Pancreas (tissue), 10 donors: ENCODE results near the gene EVI5. TPM values are rescaled to one million over a fixed set of nuclear protein-coding genes. Genes with fewer than 3 reads are reported as not detected.

ENCODE experiments used
- ATAC-seq, 4 donors: fragments of 200-7000 bp; cut with Tn5 transposase; one replicate each; pipeline versions ENCODE4 v1.8.0 to v1.9.1; 2020; ENCODE audit warnings: mild to moderate bottlenecking in 4 of 4, moderate library complexity in 4 of 4
- DNase-seq, 6 donors: peaks; one replicate each; pipeline ENCODE4 v3.0.0-alpha.2; 2020
- FAIRE-seq: peaks from 2 replicates; lab custom pipeline; 2012; peaks lifted over from hg19 to GRCh38; lab: Jason Lieb, UNC
- H3K27ac ChIP-seq, 4 donors: fragments of 200-600 bp; sonication (generic); 1 replicate in 3 of 4; 2 replicates in 1 of 4; pipeline versions ENCODE4 v1.5.0 to v1.8.0; 2020
- H3K27me3 ChIP-seq, 4 donors: fragments of 200-600 bp; one replicate each; pipeline ENCODE4 v1.8.0; 2021
- H3K36me3 ChIP-seq, 3 donors: fragments of 200-600 bp; sonication (generic) in 1 of 3; one replicate each; pipeline versions ENCODE4 v1.5.0 to v1.8.0; 2020 to 2021
- H3K4me1 ChIP-seq, 3 donors: fragments of 200-600 bp; one replicate each; pipeline ENCODE4 v1.8.0; 2021
- H3K4me3 ChIP-seq, 4 donors: fragments of 200-600 bp; sonication (generic) in 2 of 4; one replicate each; pipeline versions ENCODE4 v1.5.0 to v1.8.0; 2020 to 2021
- H3K9me3 ChIP-seq, 4 donors: fragments of 200-600 bp; one replicate each; pipeline ENCODE4 v1.8.0; 2021
- CTCF ChIP-seq, 4 donors: fragments of 200-600 bp; sonication (generic) in 3 of 4; IDR thresholded peaks; one replicate each; pipeline versions ENCODE4 v1.5.0 to v1.8.0; 2021; ENCODE audit warnings: antibody characterized with exemption in 4 of 4
- WGBS, 2 donors: extraction: QIAGEN DNeasy Blood & Tissue Kit; methylation state at CpG; one replicate each; pipeline ENCODE4 v1.1.7; 2013; 5-methylcytosine and 5-hydroxymethylcytosine counted together
- intact Hi-C, 3 donors: fragments of 100-400 bp; cut with DNase I; formaldehyde crosslinking; loops; one replicate each; pipeline versions ENCODE4 v1.11.1 to v1.14.2; 2022
- polyA plus RNA-seq, 2 donors: library from polyadenylated mRNA; stranded (reverse); fragments of 200-250 nt; gene quantifications; one replicate each; pipeline ENCODE4 v1.2.3, GENCODE V29; 2013
- total RNA-seq, 6 donors: library from RNA; stranded (reverse); fragmentation: NEBNext Ultra II Directional in 4 of 6; extraction: Animal tissue kit (Norgen Biotek cat#: 25700) in 4 of 6; gene quantifications; one replicate each; pipeline versions ENCODE4 v1.2.1 to v1.2.4, GENCODE V29; 2021 to 2023
- donor health status: healthy with polysubstance abuse.
- donor health status: DM: no; HTN: no; CAD: no; lungs with moderate emphysema.
- donor health status: DM: no; HTN: no; CAD: no.
- donor health status: control.
- donor health status: control.
- donor health status: Bipolar disorder and iron deficiency.
- donor health status: DM: yes; HTN: yes; CAD: no.
- donor health status: DM: no; HTN: no; CAD: no.
- donor health status: DM: no; HTN: no; CAD: no.
- donor health status: DM: yes; HTN: yes; CAD: no.

Gene EVI5
- total and polyA plus RNA-seq, 8 donors = 3.3 to 21.7 (median 12.7) TPM

GRCh38 chr1:92511541-92511940, 273.4 kb downstream of the EVI5 start:
- Histone ChIP-seq H3K36me3 (no peaks in the 10 kb centered on the region), H3K27me3 (no peaks in the 10 kb centered on the region), H3K4me3 (no peak overlapping the region), H3K4me1 (no peaks in the 10 kb centered on the region), H3K9me3 (no peaks in the 10 kb centered on the region), H3K27ac (no peak overlapping the region)
- no peak for ATAC-seq
- FAIRE-seq = no peak
- 93 to 98% methylated on average over 4 of the region's 4 CpGs for WGBS, 2 donors
- intact Hi-C loops = no loop called here
- TF ChIP-seq CTCF (IDR thresholded peaks at IDR 0.05) = no peak
- no peak for DNase-seq

GRCh38 chr1:92509619-92510018, 275.3 kb downstream of the EVI5 start:
- 90 to 98% methylated on average over 1 of the region's 1 CpG for WGBS, 2 donors
- Histone ChIP-seq H3K4me3 (no peak overlapping the region), H3K27me3 (no peaks in the 10 kb centered on the region), H3K9me3 (no peaks in the 10 kb centered on the region), H3K4me1 (no peaks in the 10 kb centered on the region), H3K36me3 (no peaks in the 10 kb centered on the region), H3K27ac (no peak overlapping the region)
- TF ChIP-seq CTCF (IDR thresholded peaks at IDR 0.05) = no peak
- ATAC-seq (no peak), FAIRE-seq (no peak), DNase-seq (no peak)
- intact Hi-C loops = no loop called here

GRCh38 chr1:92505015-92505692, 279.8 kb downstream of the EVI5 start:
- no peak for DNase-seq
- H3K36me3 ChIP-seq = no peaks in the 10 kb centered on the region
- TF ChIP-seq CTCF (IDR thresholded peaks at IDR 0.05) = no peak
- FAIRE-seq = no peak
- no peaks in the 10 kb centered on the region for H3K27me3 ChIP-seq
- ATAC-seq = no peak
- H3K4me3 ChIP-seq = no peak overlapping the region
- WGBS, 2 donors = 46 to 58% methylated on average over 6 of the region's 6 CpGs
- intact Hi-C loops = no loop called here
- no peaks in the 10 kb centered on the region for H3K4me1 ChIP-seq
- no peak overlapping the region for H3K27ac ChIP-seq
- no peaks in the 10 kb centered on the region for H3K9me3 ChIP-seq

- 72 to 73% methylated on average over 8 of the region's 8 CpGs for WGBS, 2 donors
- TF ChIP-seq CTCF (IDR thresholded peaks at IDR 0.05) = no peak
- DNase-seq (no peak), FAIRE-seq (no peak), ATAC-seq (no peak)
- Histone ChIP-seq H3K36me3 (no peaks in the 10 kb centered on the region), H3K27ac (no peak overlapping the region), H3K9me3 (no peaks in the 10 kb centered on the region), H3K4me1 (no peaks in the 10 kb centered on the region), H3K4me3 (no peak overlapping the region), H3K27me3 (no peaks in the 10 kb centered on the region)
- intact Hi-C loops = no loop called here
Observed at GRCh38 chr1:92504291-92505014, 280.5 kb downstream of the EVI5 start.

GRCh38 chr1:92503926-92504285, 281.0 kb downstream of the EVI5 start:
- 79 to 87% methylated on average over 6 of the region's 6 CpGs for WGBS, 2 donors
- intact Hi-C loops = no loop called here
- DNase-seq = no peak

More at GRCh38 chr1:92503926-92504285, 281.0 kb downstream of the EVI5 start:
- no peaks in the 10 kb centered on the region for H3K9me3 ChIP-seq
- no peak overlapping the region for H3K27ac ChIP-seq
- no peaks in the 10 kb centered on the region for H3K36me3 ChIP-seq
- no peaks in the 10 kb centered on the region for H3K27me3 ChIP-seq
- TF ChIP-seq CTCF (IDR thresholded peaks at IDR 0.05) = no peak
- FAIRE-seq = no peak
- H3K4me1 ChIP-seq = no peaks in the 10 kb centered on the region
- H3K4me3 ChIP-seq = no peak overlapping the region
- ATAC-seq = no peak
